SH-SY5Y (cell line): ENCODE measurements around the gene KRT3.

Source experiments
- GATA2 ChIP-seq: IDR thresholded peaks from 2 replicates; pipeline ENCODE4 v1.6.1; 2011; ENCODE audit warnings: mild to moderate bottlenecking, low read depth, low read length
- GATA3 ChIP-seq: IDR thresholded peaks from 2 replicates; pipeline ENCODE4 v1.6.1; 2011; ENCODE audit warnings: low read depth, mild to moderate bottlenecking, low read length, moderate library complexity

Gene KRT3

GRCh38 chr12:52821826-52822660 is 26.1 kb upstream of the KRT3 start:
- no peak for TF ChIP-seq GATA3
- no peak for TF ChIP-seq GATA2

GRCh38 chr12:52821071-52821730 is 25.3 kb upstream of the KRT3 start:
- TF ChIP-seq GATA3: no peak
- TF ChIP-seq GATA2: no peak

DNA sequence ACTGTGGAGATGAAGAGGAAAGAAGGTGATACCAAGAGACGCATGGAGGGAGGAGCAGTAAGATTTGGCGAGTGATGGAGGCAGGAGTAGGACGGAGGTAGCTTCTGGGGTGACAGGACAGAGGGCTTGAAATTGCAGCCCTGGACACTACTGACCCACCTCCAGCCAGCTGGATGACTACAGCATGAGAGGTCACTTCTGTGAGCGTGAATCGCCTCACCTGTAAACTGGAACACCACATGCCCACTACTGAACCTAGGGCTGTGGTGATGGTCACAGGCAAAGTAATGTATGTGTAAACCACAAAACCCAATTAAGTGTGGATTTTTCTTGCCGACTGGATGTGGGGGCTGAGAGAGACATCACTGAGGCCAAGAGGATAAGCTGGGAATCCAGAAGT is 24.6 kb upstream of the KRT3 start:
- no peak for TF ChIP-seq GATA3

- TF ChIP-seq GATA2 (no peak), GATA3 (no peak)
Observed at GRCh38 chr12:52819731-52820510, 24.0 kb upstream of the KRT3 start.

- TF ChIP-seq GATA2: no peak
- no peak for TF ChIP-seq GATA3
Observed at GRCh38 chr12:52818887-52819420, 23.0 kb upstream of the KRT3 start.

DNA sequence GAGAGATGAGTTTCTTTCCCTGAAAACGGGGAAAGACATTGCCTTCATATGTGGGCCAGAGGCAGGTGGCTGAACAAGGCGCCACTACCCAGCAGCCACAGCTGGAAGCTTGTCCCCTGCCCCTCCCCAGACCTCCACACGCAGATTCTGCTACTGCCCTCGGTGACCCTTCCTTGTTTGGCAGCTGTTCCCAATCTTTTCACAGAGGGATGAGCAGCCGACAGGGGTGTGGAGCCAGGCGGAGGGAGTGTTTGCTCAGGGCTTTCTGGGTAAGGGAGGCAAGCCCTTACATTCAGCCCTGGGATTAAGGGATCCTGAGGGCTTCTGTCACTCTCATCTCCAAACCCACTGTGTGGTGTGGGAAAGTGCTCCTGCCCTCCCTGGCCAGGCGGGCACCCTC is 22.5 kb upstream of the KRT3 start:
- TF ChIP-seq GATA3 (no peak), GATA2 (no peak)

DNA sequence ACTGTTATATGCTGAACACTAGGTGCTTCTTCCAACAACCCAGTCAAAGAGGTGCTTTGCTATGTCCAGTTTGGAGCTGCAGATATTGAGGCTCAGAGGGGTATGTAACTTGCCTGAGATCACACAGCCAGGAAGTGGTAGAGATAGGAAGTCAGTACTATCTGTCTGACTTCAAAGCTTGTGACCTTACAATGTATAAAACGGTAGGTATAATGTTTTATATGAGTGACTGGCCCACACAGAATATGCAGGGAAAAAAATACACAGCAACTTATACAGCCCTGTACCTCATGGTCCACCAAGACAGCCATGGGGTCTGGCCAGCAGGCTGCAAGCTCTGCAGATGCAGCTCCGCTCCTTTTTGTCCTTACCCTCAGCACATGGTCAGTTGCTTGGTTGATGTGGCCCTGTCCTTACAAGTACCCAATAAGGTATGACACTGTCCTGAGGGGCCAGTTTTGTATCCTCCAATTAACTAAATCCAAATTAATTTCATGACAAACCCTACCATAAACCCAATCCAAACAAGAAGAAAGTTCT is 21.9 kb upstream of the KRT3 start:
- TF ChIP-seq GATA2 (no peak), GATA3 (no peak)

DNA sequence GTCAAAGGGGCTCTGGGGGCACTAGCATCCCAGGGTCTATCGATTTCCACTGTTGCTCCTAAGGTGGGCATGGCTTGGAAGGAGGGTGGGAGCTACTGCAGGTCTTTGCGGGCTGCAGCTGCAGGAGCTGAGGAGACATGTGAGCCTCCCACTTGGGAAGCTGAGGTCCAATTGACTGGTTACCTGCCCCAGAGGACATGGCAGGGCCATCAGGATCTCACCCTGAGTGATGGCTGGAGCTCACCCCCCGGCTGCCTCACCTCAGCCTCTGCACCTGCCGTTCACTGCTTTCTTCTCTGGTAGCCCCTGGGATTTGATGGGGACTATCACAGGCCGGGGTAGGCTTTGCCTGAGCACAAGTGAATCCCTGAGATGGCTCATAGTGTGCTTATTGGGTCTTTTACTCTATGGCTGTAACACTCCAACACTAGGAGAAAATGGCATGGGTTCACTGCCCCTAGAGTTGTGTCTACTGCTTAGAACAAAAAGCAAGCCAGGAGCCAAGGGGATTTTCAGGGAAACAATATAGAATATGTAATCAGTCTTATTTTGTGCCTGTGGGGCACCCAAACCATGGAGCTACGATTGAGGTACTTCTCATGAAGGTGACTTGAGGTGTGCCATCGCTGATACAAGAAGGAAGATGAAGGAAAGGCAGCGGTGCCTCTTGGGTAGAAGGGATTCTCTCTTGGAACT is 21.2 kb upstream of the KRT3 start:
- TF ChIP-seq GATA3: no peak
- TF ChIP-seq GATA2: no peak

GRCh38 chr12:52815676-52816588 is 20.0 kb upstream of the KRT3 start:
- TF ChIP-seq GATA2 (no peak), GATA3 (no peak)

GRCh38 chr12:52815161-52815560 is 19.2 kb upstream of the KRT3 start:
- TF ChIP-seq GATA2 (no peak), GATA3 (no peak)

DNA sequence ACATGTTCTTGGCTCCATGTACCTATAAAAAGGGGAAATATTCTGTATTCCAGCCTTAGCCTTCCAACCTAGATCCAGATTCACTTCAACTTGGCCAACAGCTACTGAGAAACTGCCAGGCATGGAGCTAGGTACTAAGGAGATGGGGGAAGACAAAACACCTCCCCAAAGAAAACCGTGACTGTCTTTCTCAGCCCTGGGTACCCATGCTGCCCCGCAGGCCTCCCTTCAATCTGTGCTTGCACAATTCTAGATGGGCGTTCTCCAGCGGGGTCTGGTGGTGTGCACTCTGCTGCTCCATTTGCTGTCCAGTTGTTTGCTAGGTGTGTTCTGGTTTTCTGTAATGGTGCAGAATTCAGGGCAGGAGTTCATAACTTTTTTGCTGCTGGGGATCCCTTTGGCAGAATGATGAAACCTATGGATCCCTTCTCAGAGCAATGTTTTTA is 18.8 kb upstream of the KRT3 start:
- TF ChIP-seq GATA2 (no peak), GATA3 (no peak)

DNA sequence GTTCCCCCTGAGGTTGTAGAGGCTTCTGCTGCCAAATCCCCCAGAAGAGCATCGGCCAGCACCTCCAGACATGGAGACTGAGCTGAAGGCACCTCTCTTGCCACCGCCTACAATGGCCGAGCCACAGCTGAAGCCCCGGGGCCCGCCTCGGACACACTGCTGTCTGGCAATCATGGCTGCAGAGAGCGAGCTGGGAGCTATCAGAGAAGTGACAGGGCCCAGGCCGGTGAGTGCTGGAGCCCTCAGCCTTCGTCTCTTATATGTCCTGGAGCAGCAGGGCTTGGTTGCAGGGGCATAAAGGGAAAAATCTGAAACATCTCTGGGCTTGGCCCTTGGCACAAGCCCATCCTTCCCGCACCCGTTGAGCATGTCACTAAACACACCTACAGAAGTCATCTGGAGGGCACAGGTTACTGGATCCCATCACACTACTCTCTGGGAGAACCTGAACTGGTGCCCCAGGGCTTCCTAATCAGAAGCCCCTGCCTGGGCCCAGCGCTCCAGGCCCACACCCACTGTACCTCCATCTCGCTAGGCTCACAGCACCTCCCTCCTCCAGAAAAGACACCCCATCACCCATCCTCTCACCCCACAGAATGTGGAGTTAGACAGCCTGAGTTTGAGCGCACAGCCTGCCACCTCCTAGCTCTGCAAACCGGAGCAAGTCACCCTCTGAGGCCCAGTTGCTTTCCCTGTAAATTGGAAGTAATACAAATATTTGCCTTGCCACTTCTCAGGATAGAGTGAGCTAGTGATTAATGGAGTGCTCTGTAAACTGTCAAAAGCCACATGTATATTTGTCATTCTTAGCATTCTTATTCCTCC is 18.2 kb upstream of the KRT3 start, which contains the start of gene KRT4:
TSS of gene KRT4 (minus strand) at position 232 of the 825 bp plus-strand sequence. CDS start at position 174, 58 bp downstream.
- no peak for TF ChIP-seq GATA2
- no peak for TF ChIP-seq GATA3
